ENCODE data around the gene C5AR1.
"Not testable (repeated sequence)": the region's sequence is repeated elsewhere in the genome, so short reads cannot be mapped to it uniquely, and the experiment has no call there.

C5AR1 gene

DNA sequence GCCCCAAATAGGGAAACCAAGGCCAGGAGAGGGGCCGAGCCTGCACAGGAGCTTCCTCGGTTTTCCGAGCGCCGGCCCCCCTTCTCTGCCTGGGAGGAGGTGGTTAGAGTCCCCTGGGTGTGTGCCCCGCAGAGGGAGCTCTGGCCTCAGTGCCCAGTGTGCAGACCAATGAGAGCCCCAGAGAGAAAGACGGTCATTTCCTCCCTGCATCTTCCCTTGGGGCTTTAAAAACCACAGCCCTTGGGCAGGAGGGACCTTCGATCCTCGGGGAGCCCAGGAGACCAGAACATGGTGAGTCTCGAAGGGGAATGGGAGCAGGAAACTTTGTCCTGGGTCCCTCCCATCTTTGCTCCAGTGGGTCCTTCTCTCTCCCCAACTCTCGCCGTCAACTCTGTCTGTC is at the start of gene C5AR1:
TSS of gene C5AR1 (plus strand) at position 254 of the 400 bp plus-strand sequence. CDS start at position 289, 35 bp downstream.
- no peak for DNase-seq

GRCh38 chr19:47260476-47260875 is 49.2 kb upstream of the C5AR1 start:
- no peak for DNase-seq

DNA sequence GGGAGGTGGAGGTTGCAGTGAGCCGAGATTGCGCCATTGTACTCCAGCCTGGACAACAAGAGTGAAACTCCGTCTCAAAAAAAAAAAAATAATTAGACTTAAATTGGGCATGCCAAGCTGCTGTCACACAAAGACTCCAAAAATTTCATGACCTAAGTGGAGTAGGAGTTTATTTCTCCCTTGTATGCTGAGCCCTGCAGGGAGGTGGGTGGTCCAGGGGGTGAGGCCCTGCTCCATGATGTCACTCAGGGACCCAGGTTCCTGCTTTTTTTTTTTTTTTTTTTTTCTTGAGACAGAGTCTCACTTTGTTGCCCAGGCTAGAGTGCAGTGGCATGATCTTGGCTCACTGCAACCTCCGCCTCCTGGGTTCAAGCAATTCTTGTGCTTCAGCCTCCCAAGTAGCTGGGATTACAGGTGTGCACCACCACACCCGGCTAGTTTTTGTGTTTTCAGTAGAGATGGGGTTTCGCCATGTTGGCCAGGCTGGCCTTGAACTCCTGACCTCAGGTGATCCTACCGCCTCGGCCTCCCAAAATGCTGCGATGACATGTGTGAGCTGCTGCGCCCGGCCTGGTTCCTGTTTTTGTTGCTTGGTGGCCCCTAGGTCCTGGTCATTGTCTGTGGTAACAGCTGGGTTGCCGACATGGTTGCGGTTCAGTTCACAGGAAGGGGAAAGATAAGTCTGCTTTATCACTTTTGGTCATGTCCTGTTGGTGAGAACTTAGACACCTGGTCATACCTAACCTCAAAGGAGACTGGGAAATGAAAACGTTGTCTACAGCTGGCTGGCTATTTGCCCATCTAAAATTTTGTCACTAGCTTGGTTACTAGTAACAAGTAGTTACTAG is 47.5 kb upstream of the C5AR1 start:
- not testable (repeated sequence) for DNase-seq

GRCh38 chr19:47264629-47265028 is 45.0 kb upstream of the C5AR1 start:
- DNase-seq, result no peak

DNA sequence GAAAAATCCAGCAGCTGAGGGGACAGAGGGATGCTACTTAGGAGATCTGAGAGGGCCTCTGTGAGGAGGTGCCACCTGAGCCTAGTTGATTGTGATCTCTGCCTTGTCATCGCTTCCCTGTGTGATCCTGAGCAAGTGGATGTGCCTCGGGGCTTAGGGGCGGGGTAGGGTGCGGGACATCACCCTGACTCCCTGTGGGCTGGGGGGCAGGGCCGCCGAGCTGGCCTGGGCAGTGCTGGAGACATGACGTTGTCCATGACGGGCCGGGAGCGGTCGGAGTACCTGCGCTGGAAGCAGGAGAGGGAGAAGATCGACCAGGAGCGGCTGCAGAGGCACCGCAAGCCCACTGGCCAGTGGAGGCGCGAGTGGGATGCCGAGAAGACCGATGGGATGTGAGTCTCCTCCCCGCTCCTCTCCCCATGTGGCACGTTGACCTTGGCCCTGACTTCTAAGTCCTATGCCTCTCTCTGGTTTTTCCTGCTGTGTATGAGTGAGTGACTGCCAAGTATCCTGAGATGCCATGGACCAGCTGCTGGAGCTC is 43.2 kb upstream of the C5AR1 start:
- no peak for DNase-seq

DNA sequence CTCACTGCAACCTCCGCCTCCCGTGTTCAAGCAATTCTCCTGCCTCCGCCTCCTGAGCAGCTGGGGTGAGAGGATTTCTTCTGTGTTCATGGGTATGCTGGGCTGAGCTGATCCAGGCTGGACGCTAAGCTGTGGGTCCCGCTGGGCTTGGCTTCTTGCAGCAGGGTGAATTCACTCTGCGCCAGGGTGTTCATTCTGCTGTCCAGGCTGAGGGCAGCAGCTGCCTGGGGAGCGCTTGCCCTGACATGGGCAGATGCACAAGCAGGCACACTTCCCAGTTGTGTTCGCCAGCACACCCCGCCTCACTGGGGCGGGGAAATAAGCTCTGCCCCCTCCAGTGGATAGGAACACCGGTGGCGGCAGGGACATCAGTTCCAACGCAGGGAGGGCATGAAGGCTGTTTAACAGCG is 42.3 kb upstream of the C5AR1 start:
- no peak for DNase-seq

DNA sequence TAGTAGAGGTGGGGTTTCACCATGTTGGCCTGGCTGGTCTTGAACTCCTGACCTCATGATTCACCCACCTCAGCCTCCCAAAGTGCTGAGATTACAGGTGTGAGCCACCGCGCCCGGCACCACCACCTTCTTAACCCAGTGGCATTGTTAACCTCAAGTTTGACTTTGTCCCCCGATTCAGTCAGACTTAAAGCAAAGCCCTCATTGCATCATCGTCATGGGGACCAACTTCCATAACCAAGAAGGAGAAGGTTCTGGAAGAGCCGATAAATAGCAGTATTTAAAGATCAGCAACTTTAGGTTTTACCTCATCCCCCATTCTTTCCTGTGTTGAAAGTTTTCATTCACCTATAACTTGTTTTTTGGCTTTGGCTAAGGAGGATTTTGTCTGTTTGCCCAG is 41.6 kb upstream of the C5AR1 start:
- DNase-seq, result no peak

DNA sequence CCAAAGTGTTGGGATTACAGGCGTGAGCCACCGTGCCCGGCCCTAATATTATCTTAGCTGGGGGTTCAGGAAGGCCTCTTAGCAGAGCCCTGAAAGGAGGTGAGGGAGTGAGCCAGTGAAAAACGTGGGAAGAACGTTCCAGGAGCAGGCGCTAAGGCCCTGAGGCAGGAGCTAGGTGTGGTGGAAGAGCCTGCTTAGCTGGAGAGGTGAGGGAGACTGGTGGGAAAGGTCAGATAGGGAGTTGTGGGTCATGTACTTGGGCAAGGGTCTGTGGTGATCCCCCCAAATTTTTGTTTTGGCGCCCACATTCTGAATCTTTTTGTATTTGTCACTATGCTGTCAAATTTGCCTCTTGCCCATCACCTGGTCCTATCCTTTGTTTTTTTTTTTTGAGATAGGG is 40.1 kb upstream of the C5AR1 start:
- no peak for DNase-seq

GRCh38 chr19:47270408-47270807 is 39.3 kb upstream of the C5AR1 start:
- DNase-seq, result no peak

DNA sequence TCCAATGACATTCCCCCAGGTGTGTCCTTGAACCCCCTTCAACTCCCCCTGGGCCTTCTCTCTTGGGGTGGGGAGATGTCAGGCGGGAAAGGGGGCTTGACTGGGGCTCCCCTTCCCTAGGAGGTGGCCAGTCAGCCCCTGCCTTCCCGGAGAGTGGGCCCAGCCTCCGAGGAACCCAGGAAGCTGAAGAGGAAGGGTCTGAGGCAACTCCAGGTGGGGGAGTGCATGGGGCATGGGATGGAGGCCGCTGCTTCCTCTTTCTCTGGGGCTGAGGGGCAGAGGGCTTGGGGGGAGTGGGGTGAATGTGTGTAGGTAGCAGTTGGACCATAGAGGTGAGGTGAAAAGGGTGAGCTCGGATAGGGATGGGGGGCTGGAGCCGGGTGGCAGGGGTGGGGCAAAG is 37.7 kb upstream of the C5AR1 start:
- no peak for DNase-seq

DNA sequence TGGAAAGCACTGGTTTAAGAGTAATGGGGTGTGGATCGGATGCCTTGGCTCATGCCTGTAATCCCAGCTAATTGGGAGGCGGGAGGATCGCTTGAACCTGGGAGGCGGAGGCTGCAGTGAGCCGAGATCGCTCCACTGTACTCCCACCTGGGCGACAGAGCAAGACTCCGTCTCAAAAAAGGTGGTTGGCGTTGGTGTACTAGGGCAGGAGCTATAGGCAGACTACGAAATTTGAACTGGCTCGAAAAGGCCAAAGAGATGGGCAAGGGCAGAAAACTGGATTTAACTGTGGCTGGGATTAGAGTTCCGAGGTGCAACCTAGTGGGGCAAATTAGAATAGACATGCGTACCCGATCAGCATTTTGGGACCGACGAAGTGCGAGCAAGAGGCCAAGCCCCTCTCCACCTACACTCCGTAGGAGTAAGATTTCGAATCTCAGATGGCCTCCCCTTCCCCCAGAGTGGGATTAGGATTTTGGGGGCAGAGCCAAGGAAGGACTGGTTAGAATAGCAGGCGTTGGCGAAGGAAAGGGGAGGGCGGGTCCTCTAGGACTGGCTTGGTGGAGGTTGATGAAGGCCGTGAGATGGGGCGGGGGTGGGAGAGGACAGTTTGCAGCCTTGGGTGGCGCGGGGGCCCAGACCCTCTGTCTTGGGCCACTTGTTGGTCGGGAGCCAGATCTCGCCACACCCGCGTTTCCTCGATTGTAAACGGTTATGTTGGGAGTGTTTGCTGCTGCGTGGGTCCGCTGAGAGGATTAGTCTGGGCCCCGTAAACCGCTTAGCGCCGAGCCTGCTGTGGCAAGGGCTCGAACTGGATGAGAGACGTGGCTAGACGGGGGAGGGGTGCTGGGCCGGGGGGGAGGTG is 37.0 kb upstream of the C5AR1 start:
- DNase-seq, result peak; percentile 41

DNA sequence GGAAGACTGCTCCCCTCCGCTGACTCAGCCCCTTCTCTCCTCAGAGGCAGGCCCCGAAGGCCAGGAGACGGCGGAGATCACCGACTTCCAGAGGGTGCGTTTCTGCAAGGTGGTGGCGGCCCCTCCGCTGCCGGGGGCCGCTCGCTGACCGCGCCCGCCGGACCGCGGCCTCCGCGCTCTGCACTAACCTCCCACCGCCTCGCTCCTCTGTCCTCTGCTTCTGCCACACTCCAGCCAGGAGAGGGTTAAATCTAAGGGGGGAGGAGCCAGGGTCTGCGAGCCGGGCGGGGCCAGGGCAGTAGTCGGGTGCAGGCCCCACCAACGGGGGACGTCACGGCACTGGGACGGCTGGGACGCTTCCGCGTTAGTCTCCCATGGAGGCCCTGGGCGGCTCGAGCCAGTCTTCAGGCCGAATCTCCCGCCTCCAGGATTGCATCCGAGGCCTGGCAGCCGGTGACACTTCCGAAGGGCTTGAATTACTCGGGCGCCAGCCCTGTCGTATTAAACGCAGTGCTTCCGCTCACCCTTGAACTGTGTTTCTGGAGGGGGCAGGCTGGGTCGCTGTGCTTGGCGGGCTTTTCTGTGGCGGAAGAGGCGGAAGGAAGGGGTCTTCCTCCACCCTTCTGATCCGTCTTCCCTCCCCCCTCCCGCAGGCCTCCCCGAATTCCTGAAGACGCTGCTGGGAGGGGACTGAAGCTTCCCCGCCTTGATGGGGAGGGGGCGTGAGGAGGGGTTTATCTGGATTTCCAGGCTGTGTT is 36.2 kb upstream of the C5AR1 start:
- DNase-seq, result peak; percentile 90

GRCh38 chr19:47274071-47274890 is 35.4 kb upstream of the C5AR1 start, which contains the start of gene INAFM1:
Gene INAFM1 (plus strand): TSS chr19:47274885. CDS start chr19:47274920, 35 bp downstream.
- peak; percentile 94 for DNase-seq

- DNase-seq, result peak; percentile 38
Observed at GRCh38 chr19:47274891-47275761, 34.5 kb upstream of the C5AR1 start.

- DNase-seq, result no peak
Observed at GRCh38 chr19:47275791-47276461, 33.7 kb upstream of the C5AR1 start.

- DNase-seq, result not testable (repeated sequence)
Observed at GRCh38 chr19:47276513-47276912, 33.1 kb upstream of the C5AR1 start.

DNA sequence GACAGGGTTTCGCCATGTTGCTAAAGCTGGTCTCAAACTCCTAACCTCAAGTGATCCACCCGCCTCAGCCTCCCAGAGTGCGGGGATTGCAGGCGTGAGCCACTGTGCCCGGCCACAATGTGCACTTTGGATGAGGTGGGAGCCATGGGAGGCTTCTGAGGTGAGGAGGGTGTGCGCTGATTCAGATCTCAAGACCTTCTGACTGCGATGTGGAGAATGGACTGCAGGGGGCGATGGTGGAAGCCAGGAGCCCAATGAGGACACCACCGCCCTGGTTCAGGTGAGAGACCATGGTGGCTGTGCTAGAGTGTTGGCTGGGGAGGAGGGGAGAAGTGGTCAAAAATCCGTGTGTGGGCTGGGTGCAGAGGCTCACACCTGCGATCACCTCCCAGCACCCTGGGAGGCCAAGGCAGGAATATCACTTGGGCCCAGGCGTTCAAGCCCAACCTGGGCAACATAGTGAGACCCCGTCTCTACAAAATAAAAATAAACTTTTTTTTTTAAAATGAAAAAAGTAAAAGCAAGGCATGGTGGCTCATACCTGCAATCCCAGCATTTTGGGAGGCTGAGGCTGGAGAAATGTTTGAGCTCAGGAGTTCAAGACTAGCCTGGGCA is 29.4 kb upstream of the C5AR1 start:
- DNase-seq, result no peak

DNA sequence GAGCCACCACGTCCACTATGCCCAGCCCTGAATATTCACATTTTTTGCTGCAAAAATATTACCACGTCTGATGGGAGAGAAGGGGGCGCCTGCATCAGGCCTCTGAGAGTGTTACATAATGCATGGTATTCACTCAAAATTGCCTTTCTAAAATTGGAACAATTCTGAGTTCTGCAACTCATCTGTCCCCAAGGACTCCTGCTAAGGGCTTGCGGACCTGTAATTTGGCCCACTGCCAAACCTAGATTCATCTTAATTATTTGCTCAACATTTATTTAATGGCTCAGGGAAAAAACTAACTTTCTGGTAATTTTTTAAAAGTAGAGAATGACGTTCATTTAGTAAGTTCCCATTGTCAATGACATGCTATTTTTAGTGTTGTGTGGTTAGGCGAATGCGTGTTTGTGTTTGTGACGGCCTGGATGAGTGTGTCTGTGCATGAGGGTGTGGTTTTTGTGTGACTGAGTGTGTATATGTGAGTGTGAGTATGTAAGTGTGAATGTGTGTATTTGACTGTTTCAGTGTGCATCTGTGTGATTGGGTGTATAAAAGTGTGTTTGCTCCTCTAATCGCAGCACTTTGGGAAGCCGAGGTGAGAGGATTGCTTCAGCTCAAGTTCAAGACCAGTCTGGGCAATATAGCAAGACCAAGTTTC is 26.1 kb upstream of the C5AR1 start:
- DNase-seq, result no peak

- DNase-seq, result peak; percentile 58
Observed at GRCh38 chr19:47284324-47284899, 25.2 kb upstream of the C5AR1 start.

All from NCI-H146 (cell line).